Measurements from ENCODE around the gene AUNIP. TPM values are rescaled to one million over a fixed set of nuclear protein-coding genes. Genes with fewer than 3 reads are reported as not detected.

Gene AUNIP
- total RNA-seq, 1 experiment from 2014 or later: 17.6 TPM

GRCh38 chr1:25863486-25864262 is 4.4 kb upstream of the AUNIP start:
- no peak for ATAC-seq
- CTCF ChIA-PET: no interaction called here
- H3K4me3 ChIP-seq (ENCODE audit: low read length): no peak overlapping the region

DNA sequence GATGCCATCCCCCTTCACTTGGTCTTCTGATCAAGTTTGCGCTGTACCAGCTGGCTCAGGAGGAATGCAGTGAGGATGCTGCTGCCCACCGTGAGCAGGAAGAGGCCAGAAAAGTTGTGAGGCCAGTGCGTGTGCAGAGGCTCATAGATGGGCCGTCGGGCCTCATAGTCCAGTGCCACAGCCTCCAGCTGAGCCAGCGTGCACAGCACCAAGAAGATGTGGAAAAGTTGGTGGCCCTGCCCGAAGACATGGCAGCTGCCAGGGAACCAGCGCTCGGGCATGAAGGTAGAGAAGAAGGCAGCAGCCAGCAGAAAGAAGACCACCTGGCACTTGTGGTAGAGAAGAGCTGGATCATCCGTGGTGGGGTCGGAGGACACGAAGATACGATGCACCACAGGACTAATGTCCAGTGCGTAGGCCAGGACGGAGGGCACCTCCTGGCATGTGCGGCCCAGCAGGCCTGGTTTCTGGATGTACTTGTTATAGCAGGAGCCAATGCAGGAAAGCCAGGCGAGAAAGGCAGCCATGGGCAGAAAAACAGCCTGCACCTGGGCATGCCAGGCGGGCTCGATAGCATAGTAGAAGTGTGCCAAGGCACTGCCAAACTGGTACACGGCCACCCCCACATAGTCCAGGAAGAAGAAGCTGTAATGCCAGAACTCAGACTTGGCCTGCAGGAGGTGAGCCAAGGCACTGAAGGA is 3.7 kb upstream of the AUNIP start:
- Histone ChIP-seq H3K79me2 (ENCODE audit: low read length) (peaks cover 12% of the 10 kb centered on the region), H3K4me2 (ENCODE audit: low read length) (no peak overlapping the region), H3K9me3 (ENCODE audit: low read length) (no peaks in the 10 kb centered on the region), H3K9me2 (replicated peaks; ENCODE audit: low read length) (no peaks in the 10 kb centered on the region), H3K36me3 (ENCODE audit: low read depth, low read length) (no peaks in the 10 kb centered on the region), H3K4me1 (ENCODE audit: insufficient read depth, low read length) (0 out of 2 replicates have a peak, but pooled peaks cover 7% of the 10 kb centered on the region), H3K9ac (ENCODE audit: low read length) (no peak overlapping the region), H3F3A (ENCODE audit: low read length, unreplicated experiment) (no peaks in the 10 kb centered on the region), H3K27me3 (ENCODE audit: low read length) (no peaks in the 10 kb centered on the region), H3K4me3 (ENCODE audit: low read length) (no peak overlapping the region), H2AFZ (ENCODE audit: low read length) (no peak overlapping the region), H3K27ac (ENCODE audit: low read length) (no peak overlapping the region), H4K20me1 (ENCODE audit: low read length) (no peaks in the 10 kb centered on the region)
- TF ChIP-seq, protein P1, sequence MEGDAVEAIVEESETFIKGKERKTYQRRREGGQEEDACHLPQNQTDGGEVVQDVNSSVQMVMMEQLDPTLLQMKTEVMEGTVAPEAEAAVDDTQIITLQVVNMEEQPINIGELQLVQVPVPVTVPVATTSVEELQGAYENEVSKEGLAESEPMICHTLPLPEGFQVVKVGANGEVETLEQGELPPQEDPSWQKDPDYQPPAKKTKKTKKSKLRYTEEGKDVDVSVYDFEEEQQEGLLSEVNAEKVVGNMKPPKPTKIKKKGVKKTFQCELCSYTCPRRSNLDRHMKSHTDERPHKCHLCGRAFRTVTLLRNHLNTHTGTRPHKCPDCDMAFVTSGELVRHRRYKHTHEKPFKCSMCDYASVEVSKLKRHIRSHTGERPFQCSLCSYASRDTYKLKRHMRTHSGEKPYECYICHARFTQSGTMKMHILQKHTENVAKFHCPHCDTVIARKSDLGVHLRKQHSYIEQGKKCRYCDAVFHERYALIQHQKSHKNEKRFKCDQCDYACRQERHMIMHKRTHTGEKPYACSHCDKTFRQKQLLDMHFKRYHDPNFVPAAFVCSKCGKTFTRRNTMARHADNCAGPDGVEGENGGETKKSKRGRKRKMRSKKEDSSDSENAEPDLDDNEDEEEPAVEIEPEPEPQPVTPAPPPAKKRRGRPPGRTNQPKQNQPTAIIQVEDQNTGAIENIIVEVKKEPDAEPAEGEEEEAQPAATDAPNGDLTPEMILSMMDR (conservative IDR thresholded peaks at IDR 0.05; ENCODE audit: low read depth, low read length): no peak
- TF ChIP-seq EZH2phosphoT487 (IDR thresholded peaks at IDR 0.05; ENCODE audit: borderline replicate concordance, low read length) (no peak), EZH2 (IDR thresholded peaks at IDR 0.05; ENCODE audit: low read length, unreplicated experiment) (no peak)
- POLR2A ChIA-PET (ENCODE audit: unreplicated experiment): no interaction called here
- intact Hi-C loops (cut with micrococcal nuclease): no loop called here
- BruUV-seq (replicated peaks): no TSS peak
- CTCF ChIA-PET: no interaction called here
- DNase-seq (no peak), ATAC-seq (no peak)

More at GRCh38 chr1:25863486-25864262, 4.4 kb upstream of the AUNIP start:
- Histone ChIP-seq H3K27ac (ENCODE audit: low read length) (no peak overlapping the region), H3K9ac (ENCODE audit: low read length) (no peak overlapping the region), H3K4me2 (ENCODE audit: low read length) (no peak overlapping the region), H2AFZ (ENCODE audit: low read length) (no peak overlapping the region), H3K27me3 (ENCODE audit: low read length) (no peaks in the 10 kb centered on the region), H3K9me3 (ENCODE audit: low read length) (no peaks in the 10 kb centered on the region), H3K36me3 (ENCODE audit: low read depth, low read length) (no peaks in the 10 kb centered on the region), H3F3A (ENCODE audit: low read length, unreplicated experiment) (no peaks in the 10 kb centered on the region), H3K4me1 (ENCODE audit: insufficient read depth, low read length) (0 out of 2 replicates have a peak, but pooled peaks cover 3% of the 10 kb centered on the region), H3K79me2 (ENCODE audit: low read length) (peaks cover 5% of the 10 kb centered on the region), H3K9me2 (replicated peaks; ENCODE audit: low read length) (no peaks in the 10 kb centered on the region), H4K20me1 (ENCODE audit: low read length) (no peaks in the 10 kb centered on the region)
- no peak for DNase-seq
- POLR2A ChIA-PET (ENCODE audit: unreplicated experiment): no interaction called here
- TF ChIP-seq, protein P1 (conservative IDR thresholded peaks at IDR 0.05; ENCODE audit: low read depth, low read length): no peak
- TF ChIP-seq EZH2 (IDR thresholded peaks at IDR 0.05; ENCODE audit: low read length, unreplicated experiment) (no peak), EZH2phosphoT487 (IDR thresholded peaks at IDR 0.05; ENCODE audit: borderline replicate concordance, low read length) (no peak)
- BruUV-seq (replicated peaks): no TSS peak
- intact Hi-C loops (cut with micrococcal nuclease): no loop called here
